ENCODE measurements around the gene NEB.

The NEB gene

DNA sequence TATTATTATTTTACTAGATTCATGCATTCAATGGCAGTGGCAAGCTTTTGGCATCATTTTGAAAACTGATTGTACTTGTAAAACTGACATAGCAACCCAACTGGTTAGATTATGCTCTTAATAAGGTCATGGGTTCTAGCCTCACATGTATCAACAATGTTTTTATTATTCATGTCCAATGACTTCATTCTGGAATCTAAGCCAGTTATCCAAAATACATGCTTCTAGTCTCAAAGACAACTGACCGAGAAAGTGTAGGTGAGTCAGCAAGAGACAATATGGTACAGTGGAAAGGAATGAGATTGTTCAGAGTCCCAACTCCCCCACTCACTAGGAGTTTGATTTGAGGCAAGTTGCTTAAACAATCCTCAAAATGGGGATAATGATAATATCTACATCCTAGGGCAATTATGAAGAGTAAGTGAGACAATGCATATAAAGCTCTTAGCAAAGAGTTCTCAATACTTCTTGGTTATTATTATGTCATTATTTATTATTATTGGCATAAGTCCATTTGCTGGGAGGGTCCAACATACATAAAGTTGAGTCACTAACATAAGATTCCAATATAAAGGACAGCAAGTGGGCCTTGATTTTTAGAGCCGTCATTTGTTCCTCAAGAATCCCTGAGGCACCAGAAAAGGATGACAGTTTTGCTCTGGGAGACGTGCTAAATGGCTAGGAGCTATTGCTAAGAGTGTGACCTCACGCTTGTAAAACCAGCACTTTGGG lies 99.4 kb downstream of the NEB start:
- no peaks in the 10 kb centered on the region for H3K27me3 Mint-ChIP-seq
- peaks cover 4% of the 10 kb centered on the region for H3K36me3 Mint-ChIP-seq (ENCODE audit: low read depth)
- H3K4me3 Mint-ChIP-seq = no peak overlapping the region
- H3K4me1 Mint-ChIP-seq (ENCODE audit: low read depth) = peaks cover 32% of the 10 kb centered on the region
- no peaks in the 10 kb centered on the region for H3K9me3 Mint-ChIP-seq
- H3K27ac Mint-ChIP-seq = no peak overlapping the region

DNA sequence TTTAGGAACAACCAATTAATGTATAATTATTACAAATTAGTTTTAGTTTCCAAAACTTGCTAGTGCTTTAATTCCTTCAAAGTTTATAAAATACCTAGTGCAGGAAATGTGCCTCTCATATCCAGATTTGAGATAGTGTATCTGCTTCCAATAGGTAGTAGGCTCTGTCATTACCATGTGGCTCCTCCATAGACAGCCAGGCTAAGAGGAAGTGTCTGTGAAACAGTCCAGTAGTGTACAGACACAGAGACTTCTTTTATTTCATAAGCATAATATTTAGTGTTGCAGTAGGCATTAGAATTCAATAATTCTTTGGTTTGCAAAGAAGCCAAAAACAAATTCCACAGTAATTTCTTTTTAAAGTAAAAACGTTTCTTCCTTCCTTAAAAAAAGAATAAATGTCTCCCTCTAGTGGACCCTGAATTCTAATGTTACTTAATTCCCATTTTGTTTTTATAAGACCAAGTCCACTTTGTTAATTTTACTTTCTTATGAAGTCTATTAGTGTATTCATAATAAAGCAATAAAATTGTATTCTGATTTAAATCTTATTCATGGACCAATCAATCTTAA lies 101.2 kb downstream of the NEB start:
- Mint-ChIP-seq H3K4me3 (no peak overlapping the region), H3K27me3 (no peaks in the 10 kb centered on the region), H3K36me3 (ENCODE audit: low read depth) (peaks cover 6% of the 10 kb centered on the region), H3K27ac (no peak overlapping the region), H3K9me3 (no peaks in the 10 kb centered on the region), H3K4me1 (ENCODE audit: low read depth) (peaks cover 20% of the 10 kb centered on the region)

DNA sequence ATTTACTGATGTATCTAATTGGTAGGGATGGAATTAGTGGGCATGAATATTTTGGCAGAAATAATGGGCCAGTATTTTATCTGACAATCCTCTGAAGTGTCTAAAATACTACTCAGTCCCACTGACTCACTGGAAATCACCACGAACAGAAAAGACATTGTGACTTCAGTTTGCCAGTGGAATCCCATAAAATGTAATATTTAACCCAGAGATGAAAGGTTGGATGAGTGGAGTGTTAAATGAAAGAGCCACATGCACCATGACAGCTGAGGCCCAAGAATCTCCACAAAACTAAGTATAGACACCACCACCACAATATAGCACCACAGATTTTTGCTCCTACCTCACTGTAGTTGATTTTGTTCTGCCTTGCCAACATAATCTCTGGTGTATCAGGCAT lies 103.9 kb downstream of the NEB start:
- no peaks in the 10 kb centered on the region for H3K9me3 Mint-ChIP-seq
- H3K27ac Mint-ChIP-seq = no peak overlapping the region
- H3K4me3 Mint-ChIP-seq = no peak overlapping the region
- no peaks in the 10 kb centered on the region for H3K27me3 Mint-ChIP-seq
- no peaks in the 10 kb centered on the region for H3K4me1 Mint-ChIP-seq (ENCODE audit: low read depth)
- H3K36me3 Mint-ChIP-seq (ENCODE audit: low read depth) = peaks cover 6% of the 10 kb centered on the region

DNA sequence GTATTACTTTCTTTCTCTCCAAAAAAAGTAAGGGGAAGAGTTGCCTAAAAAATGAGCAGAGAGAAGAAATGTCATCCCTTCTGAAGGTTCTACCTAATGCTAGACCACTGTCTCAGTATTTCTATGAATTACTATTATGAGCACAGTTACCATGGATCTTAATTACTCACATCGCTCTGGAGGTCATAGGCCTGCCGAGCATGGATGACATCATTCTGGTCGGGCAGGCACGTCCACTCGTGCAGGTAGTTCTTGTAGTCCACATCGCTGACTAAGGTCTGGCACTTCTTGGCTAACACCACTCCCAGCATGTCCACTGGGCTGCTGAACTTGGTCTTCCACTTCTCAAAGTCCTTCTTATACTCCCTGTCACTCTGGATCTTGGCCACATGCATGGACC lies 106.9 kb downstream of the NEB start:
- H3K36me3 Mint-ChIP-seq (ENCODE audit: low read depth) = peaks cover 6% of the 10 kb centered on the region
- no peaks in the 10 kb centered on the region for H3K4me1 Mint-ChIP-seq (ENCODE audit: low read depth)
- no peaks in the 10 kb centered on the region for H3K9me3 Mint-ChIP-seq
- H3K4me3 Mint-ChIP-seq = no peak overlapping the region
- no peaks in the 10 kb centered on the region for H3K27me3 Mint-ChIP-seq
- no peak overlapping the region for H3K27ac Mint-ChIP-seq

DNA sequence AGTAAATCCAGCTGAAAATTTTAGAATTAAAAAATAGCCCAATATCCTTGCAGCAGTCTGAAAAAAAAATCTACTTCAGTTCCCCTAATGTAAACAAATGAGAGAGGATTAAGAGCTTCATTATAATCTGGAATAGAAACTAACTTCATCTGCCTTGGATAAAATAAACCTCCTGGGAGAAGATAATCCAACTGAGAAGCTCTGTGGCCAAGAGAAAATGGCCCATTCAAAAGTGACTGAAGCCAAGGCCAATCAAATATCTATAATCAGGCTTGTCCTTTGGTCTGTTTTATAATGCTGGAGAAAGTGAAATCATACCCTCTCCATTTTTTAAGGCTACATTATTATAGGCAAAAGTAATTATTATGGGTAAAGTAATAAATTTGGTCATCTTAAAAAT lies 110.0 kb downstream of the NEB start:
- no peak overlapping the region for H3K27ac Mint-ChIP-seq
- H3K36me3 Mint-ChIP-seq (ENCODE audit: low read depth) = peaks cover 6% of the 10 kb centered on the region
- H3K9me3 Mint-ChIP-seq = no peaks in the 10 kb centered on the region
- no peaks in the 10 kb centered on the region for H3K27me3 Mint-ChIP-seq
- H3K4me3 Mint-ChIP-seq = no peak overlapping the region
- H3K4me1 Mint-ChIP-seq (ENCODE audit: low read depth) = no peaks in the 10 kb centered on the region

DNA sequence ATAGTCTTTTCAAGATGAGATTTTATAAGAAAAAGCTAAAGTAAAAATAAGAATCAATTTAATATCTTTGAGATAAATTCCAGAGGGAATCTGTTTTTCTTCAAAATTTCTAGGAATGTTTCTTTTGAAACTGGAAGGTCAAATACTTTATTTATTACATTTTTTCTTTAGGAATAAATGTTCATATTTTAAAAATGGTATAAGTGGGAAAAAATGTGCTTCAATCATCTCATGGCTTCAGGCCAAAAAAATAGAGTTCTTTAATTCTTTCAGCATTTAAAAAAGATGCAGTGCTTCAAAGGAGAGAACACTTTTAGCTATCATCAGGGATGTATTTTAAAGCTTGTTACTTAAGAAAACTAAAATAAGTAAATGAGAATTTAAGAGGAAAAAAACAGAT lies 110.6 kb downstream of the NEB start:
- H3K4me3 Mint-ChIP-seq = no peak overlapping the region
- H3K27me3 Mint-ChIP-seq = no peaks in the 10 kb centered on the region
- H3K36me3 Mint-ChIP-seq (ENCODE audit: low read depth) = peaks cover 6% of the 10 kb centered on the region
- no peaks in the 10 kb centered on the region for H3K4me1 Mint-ChIP-seq (ENCODE audit: low read depth)
- H3K27ac Mint-ChIP-seq = no peak overlapping the region
- H3K9me3 Mint-ChIP-seq = no peaks in the 10 kb centered on the region

DNA sequence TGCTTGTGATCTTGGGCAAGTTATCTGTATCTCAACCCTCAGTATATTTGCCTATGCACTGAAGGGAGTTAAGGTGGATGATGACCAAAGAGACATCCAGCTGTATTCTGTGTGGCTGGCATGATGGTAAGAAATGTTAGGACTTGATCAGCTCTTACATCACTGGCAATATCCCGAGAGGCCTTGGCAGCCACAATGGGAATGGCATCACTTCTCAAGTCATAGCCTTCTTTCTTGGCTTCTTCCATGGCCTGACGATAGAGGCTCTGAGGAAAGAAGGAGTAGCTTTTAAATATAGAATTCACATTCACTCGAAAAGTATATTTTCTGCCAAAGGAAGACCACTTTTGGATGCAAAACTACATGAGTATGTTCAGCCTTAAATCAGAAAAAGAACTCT lies 113.5 kb downstream of the NEB start:
- Mint-ChIP-seq H3K4me1 (ENCODE audit: low read depth) (no peaks in the 10 kb centered on the region), H3K36me3 (ENCODE audit: low read depth) (no peaks in the 10 kb centered on the region), H3K27me3 (no peaks in the 10 kb centered on the region), H3K27ac (no peak overlapping the region), H3K4me3 (no peak overlapping the region), H3K9me3 (no peaks in the 10 kb centered on the region)

DNA sequence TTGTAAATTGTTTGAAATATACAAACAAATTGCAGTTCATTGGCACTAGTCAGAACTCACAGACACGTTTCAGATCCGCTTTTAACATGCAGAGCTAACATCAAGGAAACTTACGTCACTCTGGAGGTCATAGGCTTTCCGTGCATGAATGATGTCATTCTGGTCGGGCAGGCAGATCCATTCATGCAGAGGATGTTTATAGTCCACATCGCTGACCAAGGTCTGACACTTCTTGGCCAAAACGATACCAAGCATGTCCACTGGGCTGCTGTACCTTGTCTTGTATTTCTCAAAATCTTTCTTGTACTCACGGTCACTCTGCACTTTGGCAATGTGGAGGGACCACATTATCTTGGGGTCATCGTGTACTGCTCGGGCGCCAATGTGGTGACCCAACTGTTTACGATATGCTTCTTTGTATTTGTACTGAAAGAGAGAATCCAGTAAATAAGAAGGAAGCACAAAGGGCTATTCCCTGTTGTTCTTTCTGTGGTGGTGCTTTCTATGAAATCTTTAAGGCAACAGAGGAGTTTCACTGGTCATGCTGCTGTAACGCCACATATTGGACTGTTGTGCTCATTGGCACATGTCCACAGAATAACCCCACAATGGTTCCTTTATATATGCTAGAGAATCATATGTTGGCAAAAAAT lies 114.8 kb downstream of the NEB start:
- Mint-ChIP-seq H3K27me3 (no peaks in the 10 kb centered on the region), H3K9me3 (no peaks in the 10 kb centered on the region), H3K27ac (no peak overlapping the region)

DNA sequence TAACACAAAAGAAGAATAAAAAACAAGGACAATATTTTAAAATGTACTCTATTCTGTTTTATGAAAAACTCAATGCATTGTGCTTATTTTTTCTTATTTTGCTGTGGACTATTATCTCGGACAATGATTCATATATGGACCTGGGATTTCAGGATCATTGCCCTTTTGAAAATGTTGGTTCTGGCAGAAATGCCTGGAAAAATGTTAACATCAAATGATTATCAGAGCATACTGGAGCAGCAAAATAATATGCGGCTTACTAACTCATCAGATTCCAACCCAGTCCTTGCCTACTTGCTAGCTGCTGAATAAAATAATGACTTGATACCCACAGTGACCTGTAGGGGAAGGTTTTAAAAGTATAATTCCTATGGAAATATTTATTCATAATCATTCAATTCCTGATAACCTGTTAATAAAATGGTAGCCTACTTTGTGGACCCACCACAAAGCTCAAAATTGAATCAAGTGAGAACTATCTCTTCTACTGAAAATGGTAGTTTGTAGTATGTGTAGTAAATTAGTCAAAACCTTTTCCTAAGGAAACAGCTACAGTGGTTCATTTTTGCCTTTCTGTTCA lies 117.4 kb downstream of the NEB start:
- no peak overlapping the region for H3K4me3 Mint-ChIP-seq
- no peaks in the 10 kb centered on the region for H3K36me3 Mint-ChIP-seq (ENCODE audit: low read depth)
- no peaks in the 10 kb centered on the region for H3K27me3 Mint-ChIP-seq
- peaks cover 13% of the 10 kb centered on the region for H3K4me1 Mint-ChIP-seq (ENCODE audit: low read depth)
- H3K9me3 Mint-ChIP-seq = no peaks in the 10 kb centered on the region
- no peak overlapping the region for H3K27ac Mint-ChIP-seq

More for the DNA sequence above, 114.8 kb downstream of the NEB start:
- H3K36me3 Mint-ChIP-seq (ENCODE audit: low read depth) = no peaks in the 10 kb centered on the region
- H3K4me3 Mint-ChIP-seq = no peak overlapping the region
- peaks cover 10% of the 10 kb centered on the region for H3K4me1 Mint-ChIP-seq (ENCODE audit: low read depth)

DNA sequence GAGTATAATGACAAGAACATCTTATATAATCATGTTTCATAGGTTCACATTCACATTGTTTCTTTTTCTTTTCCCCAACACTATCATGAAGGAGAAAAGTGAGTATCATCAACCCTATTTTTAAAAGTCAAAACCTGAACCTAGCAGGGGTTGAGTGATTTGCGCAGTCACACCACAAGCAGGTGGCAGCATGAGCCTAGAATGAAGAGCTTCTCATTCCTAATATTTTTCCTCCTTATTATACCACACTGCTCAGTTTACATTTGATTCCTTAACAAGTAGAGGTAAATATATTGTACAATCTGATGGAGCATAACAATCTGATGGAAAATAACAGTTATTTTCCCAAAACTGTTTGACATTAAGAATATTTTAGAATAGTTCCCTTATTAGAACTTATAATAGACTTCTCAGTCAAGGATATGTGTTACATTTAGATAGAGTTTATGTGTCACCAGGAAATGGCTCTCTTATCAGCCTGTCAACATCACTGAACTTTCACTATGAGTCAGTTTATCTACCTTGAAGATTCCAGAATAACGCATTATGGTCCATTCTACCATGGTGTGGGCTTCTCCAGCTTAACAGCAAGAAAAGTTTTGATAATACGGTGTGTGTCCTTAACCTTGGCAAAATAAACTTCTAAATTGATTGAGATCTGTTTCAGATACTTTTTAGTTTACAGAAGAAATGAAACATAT lies 119.5 kb downstream of the NEB start:
- H3K36me3 Mint-ChIP-seq (ENCODE audit: low read depth) = no peaks in the 10 kb centered on the region
- no peaks in the 10 kb centered on the region for H3K27me3 Mint-ChIP-seq
- H3K4me1 Mint-ChIP-seq (ENCODE audit: low read depth) = peaks cover 13% of the 10 kb centered on the region
- peak overlapping the region; percentile 34 for H3K27ac Mint-ChIP-seq
- H3K4me3 Mint-ChIP-seq = no peak overlapping the region
- H3K9me3 Mint-ChIP-seq = no peaks in the 10 kb centered on the region

DNA sequence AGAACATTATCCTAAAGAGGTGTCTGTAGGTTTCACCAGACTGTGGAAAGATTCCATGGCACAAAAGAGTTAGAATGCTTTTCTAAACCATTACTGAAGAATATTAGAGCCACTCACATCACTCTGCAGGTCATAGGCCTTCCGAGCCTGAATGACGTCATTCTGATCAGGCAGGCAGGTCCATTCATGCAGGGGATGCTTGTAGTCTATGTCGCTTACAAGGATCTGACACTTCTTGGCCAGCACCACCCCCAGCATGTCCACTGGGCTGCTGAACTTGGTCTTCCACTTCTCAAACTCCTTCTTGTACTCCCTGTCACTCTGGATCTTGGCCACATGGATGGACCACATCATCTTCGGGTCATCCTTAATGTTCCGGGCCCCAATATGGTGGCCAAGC lies 120.1 kb downstream of the NEB start:
- Mint-ChIP-seq H3K36me3 (ENCODE audit: low read depth) (no peaks in the 10 kb centered on the region), H3K27ac (no peak overlapping the region), H3K9me3 (no peaks in the 10 kb centered on the region), H3K27me3 (no peaks in the 10 kb centered on the region), H3K4me3 (no peak overlapping the region), H3K4me1 (ENCODE audit: low read depth) (peaks cover 13% of the 10 kb centered on the region)

DNA sequence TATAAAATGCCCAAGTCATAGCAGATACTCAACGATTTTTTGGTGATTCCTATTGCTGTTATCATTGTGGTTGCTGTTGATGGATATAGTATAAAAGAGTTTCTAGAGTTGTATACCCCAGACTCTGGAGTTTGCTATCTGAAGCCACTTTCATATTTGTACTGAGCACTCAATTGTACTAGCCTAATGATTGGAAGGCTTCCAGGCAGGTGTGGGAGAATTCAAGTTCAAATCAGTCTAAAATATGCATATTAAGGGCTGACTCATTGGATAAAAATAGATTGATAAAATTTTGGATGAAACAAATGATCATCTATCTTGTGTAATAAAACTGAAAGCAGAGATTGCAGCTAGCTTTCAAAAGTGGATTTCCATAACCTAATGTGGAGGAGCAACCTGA lies 122.9 kb downstream of the NEB start:
- H3K4me1 Mint-ChIP-seq (ENCODE audit: low read depth) = peaks cover 13% of the 10 kb centered on the region
- H3K4me3 Mint-ChIP-seq = no peak overlapping the region
- H3K27me3 Mint-ChIP-seq = no peaks in the 10 kb centered on the region
- no peak overlapping the region for H3K27ac Mint-ChIP-seq
- no peaks in the 10 kb centered on the region for H3K9me3 Mint-ChIP-seq
- H3K36me3 Mint-ChIP-seq (ENCODE audit: low read depth) = no peaks in the 10 kb centered on the region

DNA sequence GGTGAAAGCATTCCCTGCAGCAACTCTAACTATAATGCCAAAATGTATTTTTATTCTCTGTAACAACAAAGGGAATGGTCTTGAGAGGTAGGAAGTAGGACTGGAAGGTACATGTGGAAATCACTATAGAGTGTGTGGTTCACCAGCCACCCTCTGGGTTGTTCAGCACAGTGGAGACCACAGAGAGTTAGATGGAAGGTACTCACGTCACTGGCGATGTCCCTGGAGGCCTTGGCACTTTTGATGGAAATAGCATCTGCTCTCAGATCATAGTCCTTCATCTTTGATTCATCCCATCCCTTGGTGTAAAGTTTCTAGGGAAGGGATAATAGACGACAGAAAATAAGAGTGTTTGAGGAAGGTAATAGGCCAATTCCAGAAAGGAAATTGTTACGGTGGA lies 124.0 kb downstream of the NEB start:
- H3K4me1 Mint-ChIP-seq (ENCODE audit: low read depth) = peaks cover 12% of the 10 kb centered on the region
- H3K4me3 Mint-ChIP-seq = no peak overlapping the region
- no peak overlapping the region for H3K27ac Mint-ChIP-seq
- H3K36me3 Mint-ChIP-seq (ENCODE audit: low read depth) = no peaks in the 10 kb centered on the region
- no peaks in the 10 kb centered on the region for H3K9me3 Mint-ChIP-seq
- H3K27me3 Mint-ChIP-seq = no peaks in the 10 kb centered on the region

DNA sequence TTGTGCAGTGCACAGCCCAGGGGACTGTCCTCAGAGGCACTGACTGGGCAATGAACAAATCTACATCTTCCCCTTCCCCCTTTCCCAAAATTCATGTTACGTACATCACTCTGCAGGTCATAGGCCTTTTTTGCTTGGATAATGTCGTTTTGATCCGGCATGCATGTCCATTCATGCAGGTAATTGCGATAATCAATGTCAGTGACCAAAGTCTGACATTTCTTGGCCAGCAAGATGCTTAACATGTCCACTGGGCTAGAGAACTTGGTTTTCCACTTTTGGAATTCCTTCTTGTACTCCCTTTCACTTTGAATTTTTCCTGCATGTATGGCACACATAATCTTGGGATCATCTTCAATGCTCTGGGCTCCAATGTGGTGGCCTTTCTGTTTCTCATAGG lies 124.6 kb downstream of the NEB start:
- Mint-ChIP-seq H3K27ac (no peak overlapping the region), H3K27me3 (no peaks in the 10 kb centered on the region), H3K36me3 (ENCODE audit: low read depth) (no peaks in the 10 kb centered on the region), H3K4me3 (no peak overlapping the region), H3K4me1 (ENCODE audit: low read depth) (peaks cover 6% of the 10 kb centered on the region), H3K9me3 (no peaks in the 10 kb centered on the region)
